ENCODE results near the gene KRTAP4-1. TPM values are rescaled to one million over a fixed set of nuclear protein-coding genes. Genes with fewer than 3 reads are reported as not detected.

The KRTAP4-1 gene
- total and polyA plus RNA-seq, 2 of the 13 experiments (the other 11 are each of a cell fraction or from before 2014, with no cell fraction given): not detected

- TF ChIP-seq KIAA2018 (CRISPR knock-in tag; IDR thresholded peaks at IDR 0.05; ENCODE audit: borderline replicate concordance): no peak
- no peak for TF ChIP-seq CBX5 (CRISPR knock-in tag; IDR thresholded peaks at IDR 0.05; ENCODE audit: borderline replicate concordance)
- TF ChIP-seq FOXA3 (CRISPR knock-in tag; IDR thresholded peaks at IDR 0.05): no peak
- TF ChIP-seq GTF2F1 (IDR thresholded peaks at IDR 0.05; ENCODE audit: low read length): no peak
- TF ChIP-seq TCF7 (IDR thresholded peaks at IDR 0.05; ENCODE audit: low read depth): no peak
- TF ChIP-seq ZNF646 (CRISPR knock-in tag; IDR thresholded peaks at IDR 0.05): no peak
- TF ChIP-seq ZZZ3 (CRISPR knock-in tag; IDR thresholded peaks at IDR 0.05; ENCODE audit: borderline replicate concordance): no peak
- TF ChIP-seq ZNF441 (CRISPR knock-in tag; IDR thresholded peaks at IDR 0.05; ENCODE audit: borderline replicate concordance): no peak
- TF ChIP-seq PHF5A (CRISPR knock-in tag; IDR thresholded peaks at IDR 0.05; ENCODE audit: low read depth, unreplicated experiment): no peak
- no peak for TF ChIP-seq ZNF430 (CRISPR knock-in tag; IDR thresholded peaks at IDR 0.05)
Measured at GRCh38 chr17:41190328-41190727, 5.6 kb upstream of the KRTAP4-1 start (continued).

Measured in HepG2 (cell line).